K562 (cell line): ENCODE results near the gene CLEC4M.

Source experiments
- COPS2 ChIP-seq: fragments of 450-650 bp; conservative IDR thresholded peaks from 2 replicates; pipeline ENCODE4 v1.6.1; 2016; ENCODE audit warnings: mild to moderate bottlenecking, moderate library complexity
- E2F5 ChIP-seq: sonication (generic); formaldehyde crosslinking; IDR thresholded peaks from 2 replicates; pipeline ENCODE4 v1.8.0; 2022; ENCODE audit warnings: mild to moderate bottlenecking, missing genetic modification reagents
- ZBTB17 ChIP-seq: fragments of 450-650 bp; formaldehyde crosslinking; IDR thresholded peaks from 2 replicates; pipeline ENCODE4 v1.4.0; 2020; ENCODE audit warnings: mild to moderate bottlenecking
- ZNF165 ChIP-seq: fragments of 250-450 bp; sonication (Bioruptor Pico); IDR thresholded peaks from 2 replicates; pipeline ENCODE4 v1.4.0; 2020; ENCODE audit warnings: borderline replicate concordance
- ZSCAN29 ChIP-seq: fragments of 450-650 bp; IDR thresholded peaks from 2 replicates; pipeline ENCODE4 v1.6.1; 2017

DNA sequence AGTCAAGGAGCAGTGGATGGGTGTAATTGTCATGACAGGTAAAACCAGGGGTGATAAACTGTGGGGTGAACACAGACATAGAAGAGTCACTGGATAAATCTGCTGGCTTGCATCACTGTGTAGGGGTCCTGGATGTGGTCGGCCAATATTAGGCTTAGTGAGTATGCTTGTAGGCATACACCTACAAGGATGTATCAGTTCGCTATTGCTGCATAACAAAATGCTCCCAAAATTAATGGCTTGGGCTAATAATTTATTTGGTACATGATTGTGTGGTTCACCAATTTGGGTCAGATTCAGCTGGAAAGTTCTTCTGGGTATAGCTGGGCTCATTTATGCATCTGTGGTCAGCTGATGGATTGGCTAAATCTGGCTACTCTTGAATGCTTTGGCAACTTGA lies 55.8 kb downstream of the CLEC4M start:
- TF ChIP-seq ZNF165 (no peak), COPS2 (no peak), E2F5 (CRISPR knock-in tag) (no peak), ZSCAN29 (no peak), ZBTB17 (CRISPR knock-in tag) (no peak)
